Omental fat pad (tissue), 4 donors: ENCODE results near the gene ALDH3A1. TPM values are rescaled to one million over a fixed set of nuclear protein-coding genes. Genes with fewer than 3 reads are reported as not detected.

Source experiments
- ATAC-seq: fragments of 150-250 bp; one replicate; pipeline ENCODE4 v1.9.1; 2016; ENCODE audit warnings: mild to moderate bottlenecking, moderate library complexity; ENCODE audit not compliant: low FRiP score
- DNase-seq: peaks from one replicate; pipeline ENCODE4 v3.0.0-alpha.2; 2019; ENCODE audit warnings: low spot score
- CTCF ChIP-seq, 3 donors: fragments of 450-650 bp; IDR thresholded peaks; one replicate each; pipeline ENCODE4 v1.5.1; 2016 to 2017; ENCODE audit warnings: antibody characterized with exemption in 3 of 3, mild to moderate bottlenecking in 3 of 3, moderate library complexity in 2 of 3
- total RNA-seq, 4 donors: library from RNA; depleted of rRNA; stranded (reverse); fragments of >200 nt; gene quantifications; one replicate each; pipeline ENCODE4 v1.1.0, GENCODE V29; 2016

Gene ALDH3A1
- total RNA-seq, 4 donors from 2014 or later, result 2.3 to 4.9 (median 3.3) TPM

DNA sequence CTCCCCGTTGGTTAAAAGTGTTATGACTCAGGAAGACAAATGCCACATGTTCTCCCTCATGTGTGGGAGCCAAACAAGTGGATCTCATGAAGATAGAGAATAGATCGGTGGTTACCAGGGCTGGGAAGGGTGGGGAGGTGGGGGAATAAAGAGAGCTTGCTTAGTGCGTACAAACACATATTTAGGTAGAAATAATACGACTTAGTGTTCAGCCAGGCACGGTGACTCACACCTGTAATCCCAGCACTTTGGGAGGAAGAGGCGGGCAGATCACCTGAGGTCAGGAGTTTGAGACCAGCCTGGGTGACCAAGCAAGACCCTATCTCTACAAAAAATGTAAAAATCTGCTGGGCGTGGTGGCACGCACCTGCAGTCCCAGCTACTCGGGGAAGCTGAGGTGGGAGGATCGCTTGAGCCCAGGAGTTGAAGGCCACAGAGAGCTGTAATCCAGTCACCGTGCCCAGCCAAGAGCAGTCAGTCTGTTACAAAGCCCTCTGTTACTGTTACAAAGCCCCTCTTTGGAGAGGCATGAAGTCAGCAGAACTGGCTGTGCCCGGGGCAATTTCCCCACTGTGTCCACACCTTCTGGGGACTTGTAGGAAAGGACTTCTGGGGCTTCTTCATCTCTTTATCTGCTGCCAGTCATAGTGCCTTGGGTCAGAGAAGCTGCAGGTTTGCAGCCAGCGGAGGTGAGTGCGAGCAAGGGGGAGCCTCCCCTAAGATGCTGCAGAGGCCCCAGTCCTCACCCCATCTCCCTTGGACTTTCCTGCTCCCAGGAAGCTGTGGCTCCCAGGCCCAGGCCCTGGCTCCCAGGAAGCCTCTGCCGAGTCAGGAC is 4.3 kb upstream of the ALDH3A1 start:
- DNase-seq (no peak), ATAC-seq (no peak)
- no peak for TF ChIP-seq CTCF (IDR thresholded peaks at IDR 0.05)

GRCh38 chr17:19750835-19751234 is 2.7 kb upstream of the ALDH3A1 start:
- TF ChIP-seq CTCF (IDR thresholded peaks at IDR 0.05), result no peak
- DNase-seq (no peak), ATAC-seq (no peak)

DNA sequence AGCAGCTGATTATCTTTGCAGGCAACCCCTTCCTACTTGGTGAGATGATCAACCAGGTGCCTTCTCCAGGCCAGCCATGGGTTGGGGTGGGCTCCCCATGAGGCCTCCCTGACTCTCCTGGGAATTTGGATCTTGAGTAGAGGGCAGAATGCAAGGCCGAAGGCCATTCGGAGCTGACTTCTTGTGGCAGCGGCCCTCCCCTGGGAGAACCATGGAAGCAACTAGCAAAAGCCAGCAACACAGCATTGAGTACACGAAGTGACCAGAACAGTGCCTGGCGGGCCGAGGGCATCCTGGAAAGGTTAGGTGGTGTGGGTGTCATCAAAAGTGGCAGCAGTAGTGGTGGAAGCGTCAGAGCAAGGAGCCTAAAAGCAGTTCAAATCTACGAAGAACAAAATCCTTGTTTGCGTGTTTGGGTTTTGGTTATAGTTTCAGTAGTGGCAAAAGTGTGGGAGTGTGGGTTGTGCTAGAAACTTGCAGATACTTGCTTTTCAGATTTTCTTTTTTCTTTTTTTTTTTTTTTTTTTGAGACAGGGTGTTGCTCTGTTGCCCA is 2.0 kb upstream of the ALDH3A1 start:
- ATAC-seq, result no peak
- TF ChIP-seq CTCF (IDR thresholded peaks at IDR 0.05), result no peak
- no peak for DNase-seq

DNA sequence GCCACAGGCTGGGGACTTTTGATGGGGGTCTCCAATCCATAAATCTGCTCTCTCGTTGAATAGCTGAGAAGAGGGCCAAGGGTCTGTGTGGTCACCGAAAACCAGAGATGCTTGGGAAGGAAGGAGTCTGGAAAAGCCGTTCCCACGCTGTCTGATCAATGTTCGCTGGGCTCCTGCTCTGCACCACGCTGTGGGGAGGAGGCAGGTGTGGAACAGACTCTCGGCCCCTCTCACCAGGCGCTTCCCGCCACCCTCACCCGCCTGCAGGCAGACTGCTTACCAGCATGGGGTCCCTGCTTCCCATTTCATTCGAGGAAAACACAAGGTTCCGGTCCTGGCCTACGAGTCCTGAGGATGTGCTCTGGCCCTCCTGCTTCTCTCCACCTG is 702 bp upstream of the ALDH3A1 start:
- DNase-seq (no peak), ATAC-seq (no peak)
- TF ChIP-seq CTCF (IDR thresholded peaks at IDR 0.05), result no peak

GRCh38 chr17:19747159-19747719 is 859 bp downstream of the ALDH3A1 start:
- TF ChIP-seq CTCF (IDR thresholded peaks at IDR 0.05), result no peak
- DNase-seq, result no peak
- no peak for ATAC-seq

DNA sequence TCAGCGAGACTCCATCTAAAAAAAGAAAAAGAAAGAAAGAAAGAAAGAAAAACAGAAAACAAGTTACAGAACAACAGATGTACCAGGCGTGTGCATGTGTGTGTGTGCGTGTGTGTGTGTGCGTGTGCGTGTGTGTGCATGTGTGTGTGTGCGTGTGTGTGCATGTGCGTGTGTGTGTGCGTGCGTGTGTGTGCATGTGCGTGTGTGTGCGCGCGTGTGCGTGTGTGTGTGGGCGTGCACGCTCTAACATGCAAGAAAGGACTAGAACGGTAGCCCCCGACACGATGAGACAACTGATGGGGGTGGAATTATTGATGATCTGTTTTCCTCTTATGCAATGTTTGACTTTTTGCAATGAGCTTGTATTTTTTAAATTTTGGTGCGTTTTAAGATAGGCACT is 1.6 kb downstream of the ALDH3A1 start:
- TF ChIP-seq CTCF (IDR thresholded peaks at IDR 0.05), result no peak
- no peak for ATAC-seq
- no peak for DNase-seq
